Stimulated activated CD8-positive, alpha-beta memory T cell treated with anti-CD3 and anti-CD28 coated beads, Interleukin-2, amount 100 ng/mL, for 1 hour (primary cell): Measurements from ENCODE around the gene PARP12.
A peak's percentile ranks its signal among the peaks of the same experiment; 100 is the strongest.

Source experiments
- DNase-seq, 2 donors: peaks; one replicate each; pipeline ENCODE4 v3.0.0-alpha.2; 2020; ENCODE audit warnings: low read depth in 2 of 2

Gene PARP12

DNA sequence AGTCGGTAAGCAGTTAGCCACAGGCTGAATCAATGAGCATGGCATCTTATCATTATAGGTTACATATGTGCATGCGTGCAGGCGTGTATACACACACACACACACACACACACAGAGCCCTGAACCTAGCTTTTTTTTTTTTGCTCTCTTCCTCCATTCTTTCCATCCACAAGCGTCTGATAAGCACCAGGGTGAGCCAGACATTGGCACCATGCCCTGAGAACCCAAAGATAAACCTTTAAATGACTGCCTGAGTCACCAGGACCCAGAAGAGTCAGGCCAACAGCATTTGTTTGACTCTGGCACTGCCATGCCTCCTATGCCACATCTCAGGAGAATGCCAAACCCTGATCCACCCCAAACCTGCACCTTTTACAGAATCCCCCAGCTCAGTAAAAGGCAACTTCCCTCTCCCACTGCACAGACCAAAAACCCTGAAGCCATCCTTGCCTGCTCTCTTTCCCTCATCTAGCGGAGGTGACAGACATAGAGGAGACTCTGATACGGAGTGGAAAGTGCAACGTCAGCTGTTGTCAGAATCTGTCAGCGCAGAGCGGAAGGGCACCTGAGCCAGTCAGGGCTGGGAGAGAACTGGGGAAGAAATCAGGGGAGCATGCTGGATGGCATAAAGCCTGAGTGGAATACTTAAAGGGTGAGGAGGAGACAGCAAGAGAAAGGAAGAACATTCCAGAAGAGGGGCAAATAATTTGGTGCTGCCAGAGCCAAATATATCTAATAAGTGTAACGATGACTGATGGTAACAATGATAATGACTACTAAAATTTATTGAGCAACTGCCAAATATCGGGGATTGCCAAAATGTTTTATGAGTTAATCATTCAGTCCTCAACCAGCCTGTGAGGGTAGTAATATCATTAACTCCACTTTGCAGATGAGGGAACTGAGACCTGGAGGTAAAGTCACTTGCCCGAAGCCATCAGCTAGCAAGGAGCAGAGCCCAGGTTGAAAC is 3.2 kb downstream of the PARP12 start:
- DNase-seq, result peak in 1 of 2 donors; percentile 38

GRCh38 chr7:140058517-140058916 is 4.2 kb downstream of the PARP12 start:
- DNase-seq, result no peak

GRCh38 chr7:140057143-140057535 is 5.6 kb downstream of the PARP12 start:
- DNase-seq, result no peak

DNA sequence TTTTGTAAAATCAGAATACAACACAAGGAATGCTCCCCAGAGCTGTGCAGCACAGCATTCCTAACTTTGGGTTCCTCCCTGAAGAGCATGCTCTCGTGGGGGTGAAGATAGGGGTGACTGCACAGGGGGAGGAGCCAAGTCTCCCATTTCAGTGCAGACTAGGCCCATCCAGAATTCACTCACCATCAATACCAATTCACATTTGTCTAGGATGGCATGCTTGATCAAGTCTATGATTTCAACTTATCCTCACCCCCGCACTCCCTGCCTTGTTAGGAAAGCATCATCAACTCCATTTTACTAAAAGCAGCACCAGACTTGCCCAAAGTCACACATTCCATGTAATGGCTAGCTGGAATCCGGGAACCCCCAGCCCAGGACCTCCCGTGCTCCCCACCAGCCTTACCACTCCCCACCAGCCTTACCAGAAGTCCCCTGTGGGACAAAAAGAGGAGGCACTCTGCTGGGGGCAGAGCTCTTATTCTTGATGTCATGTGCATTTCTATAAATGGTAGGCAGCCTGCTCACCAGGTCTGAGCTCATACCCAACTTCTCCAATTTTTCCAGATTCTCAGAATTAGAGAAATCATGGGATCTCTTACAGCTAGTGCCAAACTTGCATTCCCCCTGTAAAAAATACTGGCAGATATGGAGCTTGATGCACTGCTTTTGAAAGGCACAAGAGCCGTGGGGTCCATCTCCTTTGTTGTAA is 6.2 kb downstream of the PARP12 start:
- DNase-seq, result no peak

- DNase-seq, result no peak
These were observed 6.9 kb downstream of the PARP12 start for GRCh38 chr7:140055833-140056232.

DNA sequence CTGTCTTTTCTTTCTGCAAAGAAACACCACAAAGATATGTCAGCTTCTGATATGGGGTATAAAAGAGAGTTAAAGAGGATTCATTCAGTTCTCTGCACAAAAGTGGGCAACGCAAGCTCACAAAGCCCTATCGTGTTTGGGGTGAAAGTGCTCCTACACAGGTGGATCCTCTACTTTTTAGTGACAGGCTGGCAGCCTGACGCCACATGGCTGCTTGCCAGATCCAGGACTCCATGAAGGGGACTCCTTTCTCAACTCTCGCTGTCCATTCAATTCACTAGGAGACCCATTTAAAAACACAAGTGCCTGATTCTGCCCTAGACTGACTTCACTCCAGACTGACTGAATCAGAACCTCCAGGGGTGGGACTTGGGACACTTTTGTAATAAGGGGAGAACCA is 8.0 kb downstream of the PARP12 start:
- DNase-seq, result no peak

GRCh38 chr7:140053812-140054539 is 8.8 kb downstream of the PARP12 start:
- no peak for DNase-seq

DNA sequence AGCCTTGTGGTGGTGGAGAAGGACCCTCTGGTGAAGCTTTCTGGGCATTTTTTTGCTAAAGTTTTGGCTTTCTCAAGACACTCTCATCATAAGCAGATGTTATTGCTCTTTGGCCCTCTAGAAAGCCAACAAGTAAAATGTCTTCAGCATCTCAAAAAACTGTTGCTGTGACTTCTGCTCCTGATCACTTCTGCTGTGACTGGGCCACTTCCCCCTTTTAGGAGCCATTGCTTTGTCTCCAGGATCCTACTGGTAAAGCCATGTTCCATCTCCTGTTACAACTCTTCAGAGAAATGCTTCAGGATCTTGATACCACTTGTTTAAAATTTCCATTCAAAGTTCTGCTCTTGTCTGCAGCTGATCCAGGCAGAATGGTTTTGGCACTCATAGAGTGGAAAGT is 10.9 kb downstream of the PARP12 start:
- DNase-seq, result no peak

DNA sequence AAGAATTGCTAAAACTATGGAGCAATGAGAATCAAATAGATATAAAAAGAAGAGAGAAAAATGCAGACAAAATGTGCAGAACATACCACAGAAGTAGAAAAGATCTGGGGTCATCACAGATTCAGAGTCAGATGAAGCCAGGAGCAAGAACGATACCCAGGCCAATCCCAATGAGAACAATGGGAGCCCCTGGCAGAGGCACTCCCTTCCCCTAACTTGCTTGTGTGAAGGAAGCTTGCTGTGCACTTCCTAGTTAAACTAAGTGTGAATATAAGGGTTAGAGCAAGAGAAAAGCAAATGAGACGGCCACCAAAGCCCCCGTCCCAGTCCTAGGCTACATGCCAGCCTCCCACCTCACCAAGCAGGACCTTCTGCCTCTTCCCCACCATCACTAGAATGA is 12.7 kb downstream of the PARP12 start:
- DNase-seq, result no peak

DNA sequence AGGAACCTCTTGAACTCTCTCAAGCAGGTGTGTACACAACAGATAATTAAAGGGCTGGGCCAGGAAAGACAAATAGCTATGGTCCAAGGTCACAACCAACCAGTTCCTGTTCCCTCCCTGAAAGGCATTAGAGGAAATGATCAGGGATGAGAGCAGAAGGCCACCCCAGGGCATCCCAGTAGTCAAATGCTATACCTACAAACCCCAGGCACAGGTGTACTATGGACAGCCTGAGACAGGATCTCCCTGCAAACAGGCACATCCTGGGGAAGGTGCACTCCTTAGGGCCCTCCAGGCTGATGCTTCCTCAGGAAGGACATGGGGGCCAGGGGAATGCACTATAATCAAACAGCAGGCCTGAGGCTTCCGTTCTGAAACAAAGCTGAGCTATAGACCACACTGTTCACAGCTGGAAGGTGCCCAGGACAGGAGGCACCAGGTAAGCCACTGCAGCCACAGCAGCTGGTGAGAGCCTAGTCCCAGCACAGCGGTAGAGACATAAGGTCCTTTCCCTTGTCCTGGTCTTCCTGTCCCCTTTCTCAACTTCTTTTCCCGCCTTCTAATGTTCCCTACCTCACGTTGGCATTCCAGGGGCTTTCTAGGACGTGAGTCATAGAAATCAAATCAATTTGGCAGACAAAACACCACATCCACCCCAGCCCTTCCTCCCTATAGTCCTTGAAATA is 13.3 kb downstream of the PARP12 start:
- DNase-seq, result no peak

GRCh38 chr7:140048989-140049338 is 13.8 kb downstream of the PARP12 start:
- no peak for DNase-seq

- no peak for DNase-seq
These were observed 14.6 kb downstream of the PARP12 start for GRCh38 chr7:140048138-140048537.

DNA sequence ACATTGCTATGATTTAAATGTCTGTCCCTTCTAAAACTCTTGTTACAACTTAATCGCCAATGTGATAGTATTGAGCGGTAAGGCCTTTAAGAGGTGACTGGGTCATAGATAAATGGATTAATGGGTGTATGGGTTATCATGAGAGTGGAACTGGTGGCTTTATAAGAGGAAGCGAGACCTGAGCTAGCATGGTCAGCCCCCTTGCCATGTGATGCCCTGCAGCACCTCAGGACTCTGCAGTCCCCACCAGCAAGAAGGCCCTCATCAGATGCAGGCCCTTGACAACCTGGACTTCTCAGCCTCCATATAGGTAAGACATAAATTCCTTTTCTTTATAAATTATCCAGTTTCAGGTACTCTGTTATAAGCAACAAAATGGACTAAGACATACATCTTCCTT is 15.6 kb downstream of the PARP12 start:
- DNase-seq, result no peak

DNA sequence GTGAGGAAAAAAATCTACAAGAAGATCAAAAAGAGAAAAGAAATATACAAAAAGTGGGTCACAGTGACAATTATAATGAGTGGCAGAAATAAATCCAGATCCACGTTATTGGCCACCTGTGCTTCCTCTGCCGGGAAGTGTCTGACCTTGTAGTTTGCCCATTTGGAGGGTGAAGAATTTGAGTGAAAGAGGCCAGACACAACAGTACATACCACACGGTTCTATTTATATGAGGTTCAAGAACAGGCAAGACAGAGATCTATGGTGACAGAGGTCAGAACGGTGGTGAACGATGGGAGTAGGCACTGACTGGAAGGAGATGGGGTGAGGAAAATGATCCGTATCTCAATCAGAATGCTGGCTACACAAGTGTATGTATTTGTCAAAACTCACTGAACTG is 17.1 kb downstream of the PARP12 start:
- no peak for DNase-seq

- DNase-seq, result no peak
These were observed 18.5 kb downstream of the PARP12 start for GRCh38 chr7:140044251-140044650.

DNA sequence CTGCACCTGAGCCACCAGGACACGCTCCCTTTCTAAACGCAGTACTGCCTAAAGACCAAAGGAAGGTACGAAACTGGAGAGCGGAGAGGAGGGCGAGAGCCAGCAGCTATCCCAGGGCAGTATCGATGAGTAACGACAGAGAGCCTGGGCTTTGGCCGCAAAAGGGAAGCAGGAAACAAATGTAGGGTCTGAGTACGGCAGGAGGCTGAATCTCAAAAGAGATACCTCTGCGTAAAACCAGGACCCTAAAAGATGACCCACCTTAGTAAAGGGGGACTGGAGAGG is 20.4 kb downstream of the PARP12 start:
- DNase-seq, result no peak

- no peak for DNase-seq
These were observed 20.9 kb downstream of the PARP12 start for GRCh38 chr7:140041659-140042385.

DNA sequence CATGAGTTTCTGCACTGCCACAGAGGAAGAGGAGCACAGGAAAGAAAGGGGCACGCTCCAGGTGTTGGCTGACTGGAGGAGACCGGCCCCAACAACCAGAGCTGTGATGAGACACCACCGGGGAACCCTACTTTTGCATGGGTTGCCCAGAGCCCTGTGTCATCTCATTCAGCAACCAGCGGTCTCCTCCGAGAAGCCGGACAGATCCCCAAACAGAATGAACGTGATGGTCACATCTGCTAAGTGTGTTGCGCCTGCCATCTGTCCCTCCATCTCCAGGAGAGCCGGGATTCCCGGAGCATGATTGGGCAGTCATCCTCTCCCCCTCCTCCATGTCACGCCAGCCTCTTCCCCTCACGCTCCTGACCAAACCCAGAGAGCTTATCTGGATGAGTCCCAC is 22.9 kb downstream of the PARP12 start:
- DNase-seq, result no peak

GRCh38 chr7:140039066-140039465 is 23.7 kb downstream of the PARP12 start:
- no peak for DNase-seq

DNA sequence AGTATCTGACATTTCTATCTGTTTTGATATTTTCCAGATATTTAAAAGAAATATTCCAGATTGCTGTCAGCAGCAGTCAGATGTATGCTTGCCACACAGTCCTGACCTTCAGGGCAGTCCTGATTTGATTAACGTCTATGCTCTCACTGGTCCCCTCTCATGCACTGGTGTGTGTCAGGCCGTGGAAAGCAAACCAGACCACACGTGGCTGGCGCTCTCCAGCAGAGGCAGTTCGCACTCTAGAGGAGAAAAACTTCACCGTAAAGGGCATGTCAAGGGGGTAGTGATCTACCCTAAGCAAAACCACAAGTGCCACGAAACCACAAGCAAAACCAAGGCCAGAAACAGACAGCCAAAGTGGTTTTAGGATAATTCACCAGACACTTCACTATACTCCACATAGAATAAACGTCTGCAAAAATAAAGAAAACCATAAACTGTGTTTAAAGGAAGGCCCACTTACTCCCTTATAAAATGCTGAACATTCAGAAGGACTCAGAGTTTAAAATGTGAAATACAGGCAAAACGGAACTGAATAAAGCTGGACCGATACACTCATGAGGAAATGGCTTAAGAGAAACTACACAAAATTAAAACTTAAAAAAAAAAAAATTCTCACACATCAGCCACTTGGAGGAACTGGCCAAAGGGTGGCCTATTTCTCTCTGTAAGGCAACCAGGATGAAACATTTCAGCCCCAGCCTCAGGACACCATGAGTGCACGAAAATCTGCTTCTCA is 26.4 kb downstream of the PARP12 start:
- DNase-seq, result no peak
